Prostate gland (tissue), 2 donors: Measurements from ENCODE around the gene CACNA1H. TPM values are rescaled to one million over a fixed set of nuclear protein-coding genes. Genes with fewer than 3 reads are reported as not detected.

Source experiments
- DNase-seq: peaks from one replicate; pipeline ENCODE4 v3.0.0-alpha.2; 2019; ENCODE audit warnings: low spot score
- H3K27ac ChIP-seq, 2 donors: fragments of 200-600 bp; sonication (generic); 2 replicates each; pipeline ENCODE4 v1.5.1; 2017 to 2019
- H3K27me3 ChIP-seq: fragments of 200-600 bp; sonication (generic); replicated peaks from 2 replicates; pipeline ENCODE4 v1.5.1; 2019; ENCODE audit not compliant: insufficient read depth
- H3K36me3 ChIP-seq, 2 donors: fragments of 200-600 bp; sonication (generic); 1 replicate in 1 of 2; 2 replicates in 1 of 2; pipeline versions ENCODE4 v1.5.1 to v1.8.1; 2017 to 2019
- H3K4me1 ChIP-seq: fragments of 200-600 bp; sonication (generic); replicated peaks from 2 replicates; pipeline ENCODE4 v1.5.1; 2019
- H3K4me3 ChIP-seq, 2 donors: fragments of 200-600 bp; sonication (generic); 2 replicates each; pipeline ENCODE4 v1.5.1; 2017 to 2019
- H3K9me3 ChIP-seq: fragments of 200-600 bp; sonication (generic); 2 replicates; pipeline ENCODE4 v1.5.1; 2017
- POLR2A ChIP-seq: fragments of 450-650 bp; IDR thresholded peaks from one replicate; pipeline ENCODE4 v1.6.1; 2016; ENCODE audit warnings: antibody characterized with exemption, mild to moderate bottlenecking
- POLR2AphosphoS5 ChIP-seq: sonication (generic); formaldehyde crosslinking; IDR thresholded peaks from one replicate; pipeline ENCODE4 v1.6.1; 2017; ENCODE audit warnings: antibody characterized with exemption
- WGBS: methylation state at CpG from one replicate; pipeline ENCODE4 v1.1.5; 2018; 5-methylcytosine and 5-hydroxymethylcytosine counted together
- intact Hi-C: fragments of 100-400 bp; cut with DNase I; formaldehyde crosslinking; loops from one replicate; pipeline ENCODE4 v1.14.2; 2022
- total RNA-seq, 2 donors: library from RNA; depleted of rRNA; stranded (reverse); fragments of >200 nt; gene quantifications; one replicate each; pipeline ENCODE4 v1.1.0, GENCODE V29; 2016
- TF ChIP-seq, protein P1 (sequence below), 4 experiments: fragments of 200-600 bp in 2 of 4; fragments of 450-650 bp in 2 of 4; sonication (generic) in 2 of 4; IDR thresholded peaks; 1 replicate in 3 of 4; 2 replicates in 1 of 4; pipeline ENCODE4 v1.5.1; 2016 to 2019; ENCODE audit warnings: antibody characterized with exemption in 4 of 4, mild to moderate bottlenecking in 2 of 4, moderate library complexity in 2 of 4

Gene CACNA1H
- total RNA-seq, 2 donors from 2014 or later, result 32.5 to 111 TPM

- WGBS, result 85% methylated on average over 46 of the region's 49 CpGs
- intact Hi-C loops, result loop anchor here (10.0 kb wide), 1 partner anchor 547 kb away; no protein-coding TSS in a partner anchor
- Histone ChIP-seq H3K4me1 (no peaks in the 10 kb centered on the region), H3K4me3 (no peak overlapping the region), H3K36me3 (no peaks in the 10 kb centered on the region), H3K9me3 (no peaks in the 10 kb centered on the region), H3K27ac (no peak overlapping the region), H3K27me3 (no peaks in the 10 kb centered on the region)
- no peak for DNase-seq
- TF ChIP-seq, protein P1, sequence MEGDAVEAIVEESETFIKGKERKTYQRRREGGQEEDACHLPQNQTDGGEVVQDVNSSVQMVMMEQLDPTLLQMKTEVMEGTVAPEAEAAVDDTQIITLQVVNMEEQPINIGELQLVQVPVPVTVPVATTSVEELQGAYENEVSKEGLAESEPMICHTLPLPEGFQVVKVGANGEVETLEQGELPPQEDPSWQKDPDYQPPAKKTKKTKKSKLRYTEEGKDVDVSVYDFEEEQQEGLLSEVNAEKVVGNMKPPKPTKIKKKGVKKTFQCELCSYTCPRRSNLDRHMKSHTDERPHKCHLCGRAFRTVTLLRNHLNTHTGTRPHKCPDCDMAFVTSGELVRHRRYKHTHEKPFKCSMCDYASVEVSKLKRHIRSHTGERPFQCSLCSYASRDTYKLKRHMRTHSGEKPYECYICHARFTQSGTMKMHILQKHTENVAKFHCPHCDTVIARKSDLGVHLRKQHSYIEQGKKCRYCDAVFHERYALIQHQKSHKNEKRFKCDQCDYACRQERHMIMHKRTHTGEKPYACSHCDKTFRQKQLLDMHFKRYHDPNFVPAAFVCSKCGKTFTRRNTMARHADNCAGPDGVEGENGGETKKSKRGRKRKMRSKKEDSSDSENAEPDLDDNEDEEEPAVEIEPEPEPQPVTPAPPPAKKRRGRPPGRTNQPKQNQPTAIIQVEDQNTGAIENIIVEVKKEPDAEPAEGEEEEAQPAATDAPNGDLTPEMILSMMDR (IDR thresholded peaks at IDR 0.05), result no peak
- TF ChIP-seq POLR2A (no peak), POLR2AphosphoS5 (no peak)
Measured at GRCh38 chr16:1218061-1218929, 65.4 kb downstream of the CACNA1H start.

DNA sequence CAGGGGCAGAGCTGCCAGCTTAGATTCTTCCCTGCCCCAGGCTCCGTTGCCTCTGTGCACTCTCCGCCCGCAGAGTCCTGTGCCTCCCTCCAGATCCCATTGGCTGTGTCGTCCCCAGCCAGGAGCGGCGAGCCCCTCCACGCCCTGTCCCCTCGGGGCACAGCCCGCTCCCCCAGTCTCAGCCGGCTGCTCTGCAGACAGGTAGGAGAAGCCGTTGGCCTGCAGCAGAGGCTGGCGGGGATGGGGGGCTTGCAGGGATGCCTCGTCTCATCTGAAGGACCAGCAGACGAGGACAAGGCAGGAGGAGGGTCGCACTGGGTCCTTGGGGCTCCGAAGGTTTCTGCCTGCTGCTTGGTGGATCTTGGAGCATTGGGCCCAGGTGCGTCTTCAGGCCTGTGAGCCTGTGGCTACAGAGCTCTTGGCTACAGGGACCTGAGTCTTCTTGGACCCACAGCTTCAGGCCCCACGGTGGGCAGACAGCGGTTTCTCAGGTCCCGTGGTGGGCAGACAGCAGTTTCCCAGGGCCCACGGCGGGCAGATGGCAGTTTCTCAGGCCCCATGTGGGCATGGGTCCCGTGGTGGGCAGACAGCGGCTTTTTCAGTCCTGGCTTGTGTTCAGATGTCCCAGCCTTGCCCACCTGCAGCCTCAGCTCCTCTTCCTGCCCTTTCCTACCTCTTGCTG, 66.2 kb downstream of the CACNA1H start:
- Histone ChIP-seq H3K27me3 (no peaks in the 10 kb centered on the region), H3K9me3 (no peaks in the 10 kb centered on the region), H3K4me1 (no peaks in the 10 kb centered on the region), H3K36me3 (no peaks in the 10 kb centered on the region), H3K27ac (no peak overlapping the region), H3K4me3 (no peak overlapping the region)
- intact Hi-C loops, result loop anchor here (10.0 kb wide), 1 partner anchor 546 kb away; no protein-coding TSS in a partner anchor
- WGBS, result 83% methylated on average over 20 of the region's 24 CpGs
- TF ChIP-seq POLR2A, result no peak
- TF ChIP-seq, protein P1 (IDR thresholded peaks at IDR 0.05), result no peak
- no peak for TF ChIP-seq POLR2AphosphoS5
- DNase-seq, result no peak

- no peak for TF ChIP-seq POLR2A
- TF ChIP-seq POLR2AphosphoS5, result no peak
- TF ChIP-seq, protein P1 (IDR thresholded peaks at IDR 0.05), result no peak
- WGBS, result 92% methylated on average over 38 of the region's 55 CpGs
- intact Hi-C loops, result no loop called here
- Histone ChIP-seq H3K36me3 (no peaks in the 10 kb centered on the region), H3K9me3 (no peaks in the 10 kb centered on the region), H3K4me3 (no peak overlapping the region), H3K27ac (no peak overlapping the region), H3K27me3 (no peaks in the 10 kb centered on the region), H3K4me1 (no peaks in the 10 kb centered on the region)
- no peak for DNase-seq
Measured at GRCh38 chr16:1220098-1220728, 67.3 kb downstream of the CACNA1H start.

DNA sequence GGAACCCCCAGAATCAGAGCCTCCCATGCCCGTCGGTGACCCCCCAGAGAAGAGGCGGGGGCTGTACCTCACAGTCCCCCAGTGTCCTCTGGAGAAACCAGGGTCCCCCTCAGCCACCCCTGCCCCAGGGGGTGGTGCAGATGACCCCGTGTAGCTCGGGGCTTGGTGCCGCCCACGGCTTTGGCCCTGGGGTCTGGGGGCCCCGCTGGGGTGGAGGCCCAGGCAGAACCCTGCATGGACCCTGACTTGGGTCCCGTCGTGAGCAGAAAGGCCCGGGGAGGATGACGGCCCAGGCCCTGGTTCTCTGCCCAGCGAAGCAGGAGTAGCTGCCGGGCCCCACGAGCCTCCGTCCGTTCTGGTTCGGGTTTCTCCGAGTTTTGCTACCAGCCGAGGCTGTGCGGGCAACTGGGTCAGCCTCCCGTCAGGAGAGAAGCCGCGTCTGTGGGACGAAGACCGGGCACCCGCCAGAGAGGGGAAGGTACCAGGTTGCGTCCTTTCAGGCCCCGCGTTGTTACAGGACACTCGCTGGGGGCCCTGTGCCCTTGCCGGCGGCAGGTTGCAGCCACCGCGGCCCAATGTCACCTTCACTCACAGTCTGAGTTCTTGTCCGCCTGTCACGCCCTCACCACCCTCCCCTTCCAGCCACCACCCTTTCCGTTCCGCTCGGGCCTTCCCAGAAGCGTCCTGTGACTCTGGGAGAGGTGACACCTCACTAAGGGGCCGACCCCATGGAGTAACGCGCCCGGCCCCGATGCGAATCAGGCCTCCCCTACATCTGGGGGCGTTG, 68.1 kb downstream of the CACNA1H start:
- Histone ChIP-seq H3K4me1 (no peaks in the 10 kb centered on the region), H3K27ac (no peak overlapping the region), H3K9me3 (no peaks in the 10 kb centered on the region), H3K36me3 (no peaks in the 10 kb centered on the region), H3K4me3 (no peak overlapping the region), H3K27me3 (no peaks in the 10 kb centered on the region)
- WGBS, result 86% methylated on average over 48 of the region's 48 CpGs
- no peak for DNase-seq
- intact Hi-C loops, result no loop called here
- TF ChIP-seq, protein P1 (IDR thresholded peaks at IDR 0.05), result no peak
- TF ChIP-seq POLR2A, result no peak
- no peak for TF ChIP-seq POLR2AphosphoS5
